GM19025 (cell line): Measurements from ENCODE around the gene C2CD2.

ENCODE experiments used
- ATAC-seq: cut with Tn5 transposase; IDR thresholded peaks from one replicate; pipeline ENCODE4 v1.9.1; 2021; ENCODE audit warnings: mild to moderate bottlenecking, low read depth, moderate library complexity; ENCODE audit not compliant: unreplicated experiment

The C2CD2 gene

GRCh38 chr21:41850085-41850484 is 103.7 kb downstream of the C2CD2 start:
- ATAC-seq: no peak

GRCh38 chr21:41848958-41849580 is 104.7 kb downstream of the C2CD2 start:
- no peak for ATAC-seq

GRCh38 chr21:41848533-41848932 is 105.3 kb downstream of the C2CD2 start:
- ATAC-seq: no peak

- no peak for ATAC-seq
These were observed 106.6 kb downstream of the C2CD2 start for GRCh38 chr21:41847066-41847804.

- ATAC-seq: no peak
These were observed 107.3 kb downstream of the C2CD2 start for GRCh38 chr21:41846536-41846935.

GRCh38 chr21:41846033-41846317 is 107.8 kb downstream of the C2CD2 start:
- no peak for ATAC-seq

- ATAC-seq: no peak
These were observed 108.3 kb downstream of the C2CD2 start for GRCh38 chr21:41845310-41846032.

- no peak for ATAC-seq
These were observed 110.2 kb downstream of the C2CD2 start for GRCh38 chr21:41843584-41843983.

GRCh38 chr21:41840880-41841279 is 112.9 kb downstream of the C2CD2 start:
- ATAC-seq: no peak

GRCh38 chr21:41839387-41840000 is 114.3 kb downstream of the C2CD2 start:
- no peak for ATAC-seq

- ATAC-seq: no peak
These were observed 116.0 kb downstream of the C2CD2 start for GRCh38 chr21:41837756-41838297.

GRCh38 chr21:41836166-41837015 is 117.4 kb downstream of the C2CD2 start:
- ATAC-seq: no peak

- no peak for ATAC-seq
These were observed 118.1 kb downstream of the C2CD2 start for GRCh38 chr21:41835711-41836154.
